Brain microvascular endothelial cell (primary cell): Measurements from ENCODE around the gene DDX46.
A peak's percentile ranks its signal among the peaks of the same experiment; 100 is the strongest.

Source experiments
- DNase-seq: peaks from one replicate; pipeline ENCODE4 v3.0.0-alpha.2; 2020
- H3K27ac ChIP-seq: fragments of 250-450 bp; sonication (Bioruptor Pico); 2 replicates; pipeline ENCODE4 v1.5.1; 2020; ENCODE audit warnings: mild to moderate bottlenecking, moderate library complexity
- H3K27me3 ChIP-seq: fragments of 250-450 bp; sonication (Bioruptor Pico); replicated peaks from 2 replicates; pipeline ENCODE4 v1.5.1; 2020; ENCODE audit warnings: mild to moderate bottlenecking
- H3K36me3 ChIP-seq: fragments of 250-450 bp; sonication (Bioruptor Pico); replicated peaks from 2 replicates; pipeline ENCODE4 v1.5.1; 2020; ENCODE audit warnings: mild to moderate bottlenecking
- H3K4me3 ChIP-seq: 2 replicates; pipeline ENCODE4 v1.5.1; 2011; ENCODE audit warnings: low read depth, mild to moderate bottlenecking, control low read depth, low read length, moderate library complexity
- in situ Hi-C: cut with HindIII; loops from 2 replicates; pipeline ENCODE4 v1.10.0; 2017; ENCODE audit warnings: low sequenced_read_pairs, low pct_ligation_motif_present
- TF ChIP-seq, protein P1 (sequence below): IDR thresholded peaks from 2 replicates; pipeline ENCODE4 v1.5.1; 2011; ENCODE audit warnings: low read depth, mild to moderate bottlenecking, moderate library complexity, low read length, control low read depth, inconsistent platforms; ENCODE audit errors: missing control alignments

The DDX46 gene

DNA sequence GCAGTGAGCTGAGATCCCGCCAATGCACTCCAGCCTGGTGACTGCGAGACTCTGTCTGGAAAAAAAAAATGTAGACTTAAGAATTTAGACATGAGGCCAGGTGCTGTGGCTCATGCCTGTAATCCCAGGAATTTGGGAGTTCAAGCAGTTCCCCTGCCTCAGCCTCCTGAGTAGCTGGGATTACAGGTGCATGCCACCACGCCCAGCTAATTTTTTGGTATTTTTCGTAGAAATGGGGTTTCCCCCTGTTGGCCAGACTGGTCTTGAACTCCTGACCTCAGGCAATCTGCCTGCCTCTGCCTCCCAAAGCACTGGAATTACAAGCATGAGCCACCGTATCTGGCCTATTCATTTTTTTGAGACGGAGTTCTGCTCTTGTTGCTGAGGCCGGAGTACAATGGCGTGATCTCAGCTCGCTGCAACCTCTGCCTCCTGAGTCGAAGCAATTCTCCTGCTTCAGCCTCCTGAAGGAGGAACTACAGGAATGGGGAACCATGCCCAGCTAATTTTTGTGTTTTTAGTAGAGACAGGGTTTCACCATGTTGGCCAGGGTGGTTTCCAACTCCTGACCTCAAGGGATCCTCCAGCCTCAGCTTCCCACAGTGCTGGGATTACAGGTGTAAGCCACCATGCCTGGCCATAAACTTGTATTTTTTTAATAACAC lies 14.0 kb downstream of the DDX46 start:
- TF ChIP-seq, protein P1, sequence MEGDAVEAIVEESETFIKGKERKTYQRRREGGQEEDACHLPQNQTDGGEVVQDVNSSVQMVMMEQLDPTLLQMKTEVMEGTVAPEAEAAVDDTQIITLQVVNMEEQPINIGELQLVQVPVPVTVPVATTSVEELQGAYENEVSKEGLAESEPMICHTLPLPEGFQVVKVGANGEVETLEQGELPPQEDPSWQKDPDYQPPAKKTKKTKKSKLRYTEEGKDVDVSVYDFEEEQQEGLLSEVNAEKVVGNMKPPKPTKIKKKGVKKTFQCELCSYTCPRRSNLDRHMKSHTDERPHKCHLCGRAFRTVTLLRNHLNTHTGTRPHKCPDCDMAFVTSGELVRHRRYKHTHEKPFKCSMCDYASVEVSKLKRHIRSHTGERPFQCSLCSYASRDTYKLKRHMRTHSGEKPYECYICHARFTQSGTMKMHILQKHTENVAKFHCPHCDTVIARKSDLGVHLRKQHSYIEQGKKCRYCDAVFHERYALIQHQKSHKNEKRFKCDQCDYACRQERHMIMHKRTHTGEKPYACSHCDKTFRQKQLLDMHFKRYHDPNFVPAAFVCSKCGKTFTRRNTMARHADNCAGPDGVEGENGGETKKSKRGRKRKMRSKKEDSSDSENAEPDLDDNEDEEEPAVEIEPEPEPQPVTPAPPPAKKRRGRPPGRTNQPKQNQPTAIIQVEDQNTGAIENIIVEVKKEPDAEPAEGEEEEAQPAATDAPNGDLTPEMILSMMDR = no peak
- in situ Hi-C loops = no loop called here
- Histone ChIP-seq H3K4me3 (no peak overlapping the region), H3K27me3 (no peaks in the 10 kb centered on the region), H3K36me3 (peaks cover 64% of the 10 kb centered on the region), H3K27ac (no peak overlapping the region)
- DNase-seq = no peak

DNA sequence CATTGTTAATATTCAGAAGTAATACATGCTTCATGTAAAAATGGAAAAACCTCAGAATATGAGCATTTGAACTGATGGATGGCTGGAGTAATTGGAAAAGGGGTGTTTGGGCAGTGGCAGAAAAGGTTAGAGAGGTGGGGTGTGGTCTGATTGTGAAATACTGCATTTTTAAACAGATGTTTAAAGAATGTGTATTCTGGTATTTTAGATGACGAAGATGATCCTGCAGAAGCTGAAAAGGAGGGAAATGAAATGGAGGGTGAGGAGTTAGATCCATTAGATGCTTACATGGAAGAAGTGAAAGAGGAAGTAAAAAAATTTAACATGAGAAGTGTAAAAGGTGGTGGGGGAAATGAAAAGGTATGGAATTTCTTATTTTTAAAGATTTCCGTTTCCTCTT lies 18.8 kb downstream of the DDX46 start:
- peaks cover 68% of the 10 kb centered on the region for H3K36me3 ChIP-seq
- TF ChIP-seq, protein P1 = no peak
- no peak overlapping the region for H3K27ac ChIP-seq
- in situ Hi-C loops = no loop called here
- H3K4me3 ChIP-seq = no peak overlapping the region
- no peak for DNase-seq
- no peaks in the 10 kb centered on the region for H3K27me3 ChIP-seq

DNA sequence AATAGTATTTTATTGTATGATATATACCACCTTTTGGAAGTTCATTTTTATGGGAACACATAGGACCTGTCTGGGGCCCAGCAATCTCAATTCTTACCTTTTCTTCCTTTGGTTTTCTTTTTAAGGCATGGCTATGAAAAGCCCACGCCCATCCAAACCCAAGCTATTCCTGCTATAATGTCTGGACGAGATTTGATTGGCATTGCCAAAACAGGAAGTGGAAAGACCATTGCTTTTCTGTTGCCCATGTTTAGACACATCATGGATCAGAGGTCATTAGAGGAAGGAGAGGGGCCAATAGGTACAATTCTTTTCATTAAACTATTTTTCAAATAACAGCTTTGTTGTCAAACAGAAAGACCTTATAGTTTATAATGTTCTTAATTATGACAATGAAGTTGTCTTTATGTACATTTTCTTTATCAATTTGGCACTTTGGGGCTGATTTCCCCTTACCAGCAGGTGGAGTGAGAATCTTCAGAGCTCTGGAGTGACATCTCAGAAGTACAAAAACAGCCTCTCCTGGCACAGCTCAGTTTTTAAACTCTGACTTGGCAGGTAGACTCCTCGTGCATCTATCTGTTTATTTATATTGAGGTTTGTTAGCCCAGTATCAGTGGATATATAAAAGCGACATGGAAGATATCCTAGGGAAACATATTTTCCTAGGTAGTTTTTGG lies 25.8 kb downstream of the DDX46 start:
- Histone ChIP-seq H3K27ac (no peak overlapping the region), H3K4me3 (no peak overlapping the region), H3K36me3 (peaks cover 54% of the 10 kb centered on the region), H3K27me3 (no peaks in the 10 kb centered on the region)
- TF ChIP-seq, protein P1 = peak; percentile 38
- in situ Hi-C loops = no loop called here
- no peak for DNase-seq

DNA sequence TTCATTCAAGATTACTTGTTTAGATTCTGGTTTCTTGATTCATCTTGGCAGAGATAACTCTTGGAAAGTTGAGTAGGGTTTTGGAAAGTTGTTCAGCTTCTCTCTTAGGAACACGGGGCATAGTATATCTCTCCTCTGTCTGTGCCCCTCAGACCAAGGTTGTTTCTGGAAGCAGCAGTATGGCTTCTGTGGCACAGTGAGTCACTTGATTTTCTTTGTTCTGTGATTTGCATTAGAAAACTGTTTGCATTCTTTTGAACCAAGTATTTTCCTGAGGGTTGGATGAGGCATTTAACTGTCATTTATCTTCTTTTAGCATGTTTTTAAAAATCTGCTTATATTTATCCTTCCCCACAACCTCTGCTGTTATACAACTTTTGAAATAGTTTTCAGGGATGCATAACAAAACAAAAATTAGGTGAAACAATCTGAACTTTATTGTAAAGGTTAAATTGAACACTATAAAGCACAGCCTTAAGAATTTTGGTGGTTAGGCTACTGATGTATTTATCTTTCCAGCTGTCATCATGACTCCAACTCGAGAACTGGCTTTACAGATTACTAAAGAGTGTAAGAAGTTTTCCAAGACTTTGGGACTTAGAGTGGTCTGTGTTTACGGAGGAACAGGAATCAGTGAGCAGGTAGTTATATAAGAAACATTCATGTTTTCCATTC lies 26.5 kb downstream of the DDX46 start:
- Histone ChIP-seq H3K4me3 (no peak overlapping the region), H3K36me3 (peaks cover 50% of the 10 kb centered on the region), H3K27ac (no peak overlapping the region), H3K27me3 (no peaks in the 10 kb centered on the region)
- TF ChIP-seq, protein P1 = no peak
- DNase-seq = no peak
- in situ Hi-C loops = no loop called here

DNA sequence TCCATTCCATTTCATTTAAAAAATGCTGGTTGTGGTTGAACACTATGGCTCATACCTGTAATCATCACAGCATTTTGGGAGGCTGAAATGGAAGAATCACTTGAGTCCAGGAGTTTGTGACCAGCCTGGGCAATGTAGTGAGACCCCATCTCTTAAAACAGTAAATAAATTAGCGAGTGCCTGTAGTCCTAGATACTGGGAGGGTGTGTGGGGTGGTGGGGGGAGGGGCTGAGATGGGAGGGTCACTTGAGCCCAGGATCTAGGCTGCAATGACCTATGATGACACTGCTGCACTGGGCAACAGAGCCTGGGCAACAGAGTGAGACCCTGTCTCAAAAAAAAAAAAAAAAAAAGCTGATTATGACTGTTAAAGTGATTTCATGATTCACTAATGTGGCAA lies 29.1 kb downstream of the DDX46 start:
- H3K27me3 ChIP-seq = no peaks in the 10 kb centered on the region
- no peak overlapping the region for H3K27ac ChIP-seq
- in situ Hi-C loops = no loop called here
- DNase-seq = no peak
- TF ChIP-seq, protein P1 = no peak
- H3K4me3 ChIP-seq = no peak overlapping the region
- peaks cover 52% of the 10 kb centered on the region for H3K36me3 ChIP-seq
